NOMO-1 treated with dmso at 0.1 percent for 144 hours (cell line): Measurements from ENCODE around the gene EPHB2.

Experiments
- DNase-seq: peaks from one replicate; lab custom pipeline; 2025; ENCODE audit not compliant: unreplicated experiment; lab: John Stamatoyannopoulos, UW

EPHB2 gene

GRCh38 chr1:22796642-22797041, 86.0 kb downstream of the EPHB2 start:
- no peak for DNase-seq

DNA sequence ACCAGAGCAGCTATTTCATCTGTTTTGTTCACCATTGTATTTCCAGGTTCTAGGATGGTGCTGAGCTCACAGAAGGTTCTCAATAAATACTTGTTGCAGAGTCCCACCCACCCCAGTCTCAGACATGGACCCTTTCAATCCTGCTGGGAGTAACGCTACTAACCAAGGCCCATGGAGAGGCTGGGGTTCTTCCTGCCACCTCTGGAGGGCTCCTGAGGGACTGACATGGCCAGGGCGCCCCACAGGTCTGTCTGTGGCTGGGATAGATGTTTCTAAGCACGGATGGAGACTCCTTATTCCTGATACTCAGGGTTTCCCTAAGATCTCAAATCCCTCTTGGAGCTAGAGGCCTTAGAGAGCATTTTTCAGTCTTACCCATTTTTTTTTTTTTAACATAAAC, 87.4 kb downstream of the EPHB2 start:
- DNase-seq: no peak

- no peak for DNase-seq
Observed at GRCh38 chr1:22799971-22800370, 89.3 kb downstream of the EPHB2 start.

GRCh38 chr1:22800629-22801028, 90.0 kb downstream of the EPHB2 start:
- DNase-seq: no peak

DNA sequence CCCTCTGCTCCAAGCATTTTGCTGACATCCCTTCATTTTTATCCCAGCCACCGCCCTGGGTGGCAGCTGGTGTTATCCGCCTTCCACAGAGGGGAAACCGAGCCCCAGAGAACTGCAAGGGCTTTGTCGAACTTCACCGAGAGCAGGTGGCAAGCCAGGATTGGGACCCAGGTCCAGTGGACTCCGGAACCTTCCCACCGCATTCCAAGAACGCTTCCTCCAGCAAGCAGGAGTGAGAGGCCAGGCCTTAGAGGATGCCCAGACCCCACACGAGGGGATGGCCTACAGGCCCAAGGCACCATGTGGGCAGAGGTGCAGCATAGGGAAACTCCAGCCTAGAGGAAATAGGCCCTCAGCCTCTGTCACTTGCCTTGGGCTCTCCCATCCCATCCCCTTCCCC, 90.7 kb downstream of the EPHB2 start:
- no peak for DNase-seq

GRCh38 chr1:22801761-22802160, 91.1 kb downstream of the EPHB2 start:
- DNase-seq: no peak

GRCh38 chr1:22803833-22804232, 93.2 kb downstream of the EPHB2 start:
- no peak for DNase-seq

- DNase-seq: no peak
Observed at GRCh38 chr1:22804406-22804805, 93.8 kb downstream of the EPHB2 start.

GRCh38 chr1:22804969-22805671, 94.5 kb downstream of the EPHB2 start:
- DNase-seq: no peak

DNA sequence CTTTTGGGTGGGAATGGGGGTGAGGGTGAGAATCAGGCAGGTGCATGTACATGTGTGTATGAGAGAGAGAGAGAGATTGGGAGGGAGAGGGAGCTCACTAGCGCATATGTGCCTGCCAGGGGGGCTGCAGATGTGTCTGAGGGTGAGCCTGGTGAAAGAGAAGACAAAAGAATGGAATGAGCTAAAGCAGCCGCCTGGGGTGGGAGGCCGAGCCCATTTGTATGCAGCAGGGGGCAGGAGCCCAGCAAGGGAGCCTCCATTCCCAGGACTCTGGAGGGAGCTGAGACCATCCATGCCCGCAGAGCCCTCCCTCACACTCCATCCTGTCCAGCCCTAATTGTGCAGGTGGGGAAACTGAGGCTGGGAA, 95.0 kb downstream of the EPHB2 start:
- DNase-seq: no peak

DNA sequence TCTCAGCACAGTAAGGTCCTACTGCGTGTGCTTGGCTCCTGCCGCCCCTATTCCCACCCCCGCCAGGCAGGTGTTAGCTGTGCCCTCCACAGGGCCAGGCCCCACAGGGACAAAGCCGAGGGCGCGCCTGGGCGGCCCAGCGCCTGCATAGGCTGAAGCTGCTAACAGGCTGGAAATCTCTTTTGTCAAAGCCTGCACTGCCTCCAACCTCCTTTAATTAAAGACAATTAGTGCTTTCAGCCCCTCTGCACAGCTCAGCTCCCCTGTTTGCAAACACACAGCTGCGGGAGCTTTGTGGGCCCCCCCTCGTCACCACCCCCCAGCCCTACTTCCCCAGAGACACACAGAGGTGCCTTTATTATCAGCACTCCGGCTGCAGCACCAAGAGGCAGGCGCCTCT, 95.9 kb downstream of the EPHB2 start:
- DNase-seq: no peak

DNA sequence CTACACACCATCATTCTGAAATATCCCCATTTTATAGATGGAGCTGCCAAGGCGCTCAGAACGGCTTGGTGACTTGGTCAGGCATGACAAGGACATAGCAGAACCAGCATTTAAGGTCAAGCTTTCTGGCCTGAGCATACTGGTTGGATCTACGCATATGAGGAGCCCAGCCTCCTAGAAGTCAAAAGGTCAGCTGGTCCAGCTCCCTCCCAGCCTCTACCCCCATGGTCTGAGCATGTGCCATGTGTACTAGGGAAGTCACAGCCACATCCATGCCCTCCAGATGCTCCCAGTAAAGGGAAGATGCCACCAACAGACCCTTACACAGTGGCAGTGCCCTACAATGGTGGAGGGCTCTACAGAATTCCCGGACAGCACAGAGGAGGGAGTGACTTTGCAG, 96.7 kb downstream of the EPHB2 start:
- DNase-seq: no peak

- no peak for DNase-seq
Observed at GRCh38 chr1:22808186-22808675, 97.6 kb downstream of the EPHB2 start.

DNA sequence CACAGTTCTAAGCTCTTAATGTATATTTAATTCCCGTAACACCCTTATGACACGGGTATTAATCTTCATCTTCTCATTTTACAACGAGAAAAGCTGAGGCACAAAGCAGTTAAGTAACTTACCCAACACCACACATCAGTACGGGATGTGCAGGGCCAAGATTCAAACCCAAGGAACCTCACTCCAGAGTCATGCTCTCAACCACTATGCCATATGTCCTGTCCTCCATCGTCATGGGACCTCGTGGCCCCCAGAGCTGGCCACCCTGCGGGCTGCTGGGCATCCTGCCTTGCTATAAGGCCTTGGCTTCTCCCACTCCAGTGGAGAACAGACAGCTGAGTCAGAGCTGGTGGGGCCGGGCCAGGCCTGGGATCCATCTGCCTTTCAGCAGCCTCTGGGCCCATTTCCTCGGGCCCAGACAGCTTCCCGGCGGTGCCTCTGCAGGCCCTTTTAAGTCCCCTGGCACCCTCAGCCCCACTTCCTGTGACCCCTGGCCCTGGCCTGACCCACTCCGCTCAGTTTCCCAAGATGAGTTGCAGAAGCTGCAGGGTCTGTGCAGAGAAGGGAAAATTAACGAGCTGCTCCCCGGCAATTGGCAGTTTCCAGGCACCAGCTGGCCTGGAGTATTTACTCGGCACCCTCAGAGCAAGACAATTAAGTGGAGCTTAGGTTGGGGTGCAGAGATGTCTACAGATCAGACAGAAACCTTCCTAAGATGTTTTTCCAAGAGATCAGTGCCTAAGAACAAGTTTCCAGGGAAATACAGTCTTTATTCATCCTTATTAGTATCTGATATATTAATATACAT, 98.2 kb downstream of the EPHB2 start:
- no peak for DNase-seq

- no peak for DNase-seq
Observed at GRCh38 chr1:22809783-22810182, 99.1 kb downstream of the EPHB2 start.

DNA sequence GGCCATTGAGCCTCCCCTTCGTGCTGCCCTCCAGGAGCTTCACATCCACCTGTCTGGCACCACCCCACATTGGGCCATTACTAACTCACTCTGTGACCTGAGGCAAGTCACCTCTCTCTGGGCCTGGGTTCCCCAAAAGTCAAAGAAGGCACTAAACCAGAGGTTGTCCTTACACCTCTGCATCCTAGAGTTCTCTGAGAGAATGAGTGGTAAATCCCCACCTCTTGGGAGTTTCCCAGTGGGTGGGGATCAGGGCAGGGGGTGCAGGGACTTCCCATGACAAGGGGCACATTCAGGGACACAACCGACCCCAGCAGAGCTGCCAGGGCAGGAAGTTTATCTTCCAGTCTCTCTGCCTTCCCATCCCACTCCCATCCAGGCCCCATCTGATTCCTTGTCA, 99.7 kb downstream of the EPHB2 start:
- DNase-seq: no peak

- no peak for DNase-seq
Observed at GRCh38 chr1:22812092-22812880, 101.6 kb downstream of the EPHB2 start.

- DNase-seq: no peak
Observed at GRCh38 chr1:22812993-22813790, 102.6 kb downstream of the EPHB2 start.

GRCh38 chr1:22814176-22815042, 103.8 kb downstream of the EPHB2 start:
- DNase-seq: no peak

- no peak for DNase-seq
Observed at GRCh38 chr1:22815043-22815365, 104.4 kb downstream of the EPHB2 start.
